Measurements from ENCODE around the gene SLC37A3.

Gene SLC37A3

DNA sequence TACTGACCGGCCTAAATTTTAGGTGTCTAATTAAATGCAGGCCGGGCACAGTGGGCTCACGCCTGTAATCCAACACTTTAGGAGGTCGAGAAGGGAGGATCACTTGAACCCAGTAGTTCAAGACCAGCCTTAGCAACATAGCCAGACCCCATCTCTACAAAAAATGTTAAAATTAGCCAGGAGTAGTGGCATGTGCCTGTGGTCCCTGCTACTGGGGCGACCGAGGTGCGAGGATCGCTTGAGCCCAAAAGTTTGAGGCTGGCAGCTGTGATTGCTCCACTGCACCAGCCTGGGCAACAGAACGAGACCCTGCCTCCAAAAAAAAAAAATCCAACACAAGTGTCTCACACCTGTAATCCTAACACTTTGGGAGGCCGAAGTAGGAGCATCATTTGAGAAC lies 491 bp upstream of the SLC37A3 start:
- no peak for DNase-seq

DNA sequence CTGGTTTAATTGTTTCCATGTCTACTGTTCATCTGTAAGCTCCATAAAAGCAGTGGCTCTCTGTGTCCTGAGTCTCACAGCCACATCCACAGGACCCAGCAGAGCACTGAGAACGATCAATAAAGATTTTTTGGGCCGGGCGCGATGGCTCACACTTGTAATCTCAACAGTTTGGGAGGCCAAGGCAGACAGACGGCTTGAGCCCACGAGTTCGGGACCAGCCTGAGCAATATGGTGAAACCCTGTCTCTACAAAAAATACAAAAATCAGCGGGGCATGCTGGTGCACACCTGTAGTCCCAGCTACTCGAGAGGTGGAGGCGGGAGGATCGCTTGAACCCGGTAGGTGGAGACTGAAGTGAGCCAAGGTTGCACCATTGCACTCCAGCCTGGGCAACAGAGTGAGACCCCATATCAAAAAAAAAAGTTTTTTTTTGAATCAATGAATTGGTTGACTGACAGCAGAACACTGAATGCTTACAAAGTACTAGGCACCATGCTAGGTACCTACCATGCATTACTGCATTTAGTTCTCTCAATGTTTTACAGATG lies 4.5 kb downstream of the SLC37A3 start:
- no peak for DNase-seq

DNA sequence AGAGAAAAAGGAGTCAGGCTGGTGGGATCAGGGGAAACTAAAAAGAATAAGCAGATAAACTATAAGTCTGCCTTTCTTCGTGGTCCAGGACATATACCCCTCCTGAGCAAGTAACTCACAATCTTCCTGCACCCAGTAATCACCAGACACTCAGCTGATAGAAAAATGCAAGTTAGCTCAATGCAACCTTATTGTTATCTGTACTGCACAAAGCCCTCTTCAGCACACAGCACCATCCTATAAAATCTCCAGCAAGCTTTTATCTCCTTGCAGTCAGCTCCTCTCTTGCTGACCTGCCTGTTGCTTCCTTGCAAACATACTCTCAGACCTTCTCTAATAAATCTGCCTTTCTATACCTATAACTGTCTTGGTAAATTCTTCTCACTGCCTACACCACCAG lies 6.7 kb downstream of the SLC37A3 start:
- no peak for DNase-seq

DNA sequence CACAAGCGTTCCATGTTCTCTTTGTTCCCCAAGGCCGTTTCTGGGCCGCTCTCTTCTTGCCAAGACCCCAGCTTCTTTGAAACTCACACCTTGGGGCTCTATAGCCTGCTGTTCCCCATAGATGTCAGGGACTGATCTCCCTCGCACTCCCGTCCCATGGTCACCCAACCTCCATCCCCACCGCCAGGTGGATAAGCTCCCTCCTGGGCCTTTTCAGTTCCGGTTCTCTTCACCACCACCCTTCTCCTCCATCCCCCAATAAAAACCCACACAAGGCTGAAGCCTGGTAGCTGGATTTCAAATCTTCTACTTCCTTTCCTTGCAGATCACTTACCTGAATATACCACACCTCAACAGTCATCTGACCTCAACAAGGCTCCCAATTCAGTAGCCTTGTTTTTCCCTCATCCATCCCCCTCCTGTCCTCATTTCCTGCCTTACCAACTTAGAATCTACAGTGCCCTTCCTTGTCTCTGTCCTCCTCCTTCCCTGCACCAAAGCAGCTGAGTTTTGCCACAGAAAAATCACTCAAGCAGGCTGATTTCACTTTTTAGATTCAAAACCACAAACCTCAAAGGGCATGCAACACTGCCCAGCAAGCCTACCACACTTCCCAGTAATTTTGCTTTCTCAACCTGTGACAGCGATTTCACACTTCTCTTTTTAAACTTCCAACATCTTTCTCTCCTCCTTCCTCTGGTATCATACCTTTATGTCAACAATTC lies 7.7 kb downstream of the SLC37A3 start:
- no peak for DNase-seq

GRCh38 chr7:140390034-140390433 lies 8.3 kb downstream of the SLC37A3 start:
- no peak for DNase-seq

DNA sequence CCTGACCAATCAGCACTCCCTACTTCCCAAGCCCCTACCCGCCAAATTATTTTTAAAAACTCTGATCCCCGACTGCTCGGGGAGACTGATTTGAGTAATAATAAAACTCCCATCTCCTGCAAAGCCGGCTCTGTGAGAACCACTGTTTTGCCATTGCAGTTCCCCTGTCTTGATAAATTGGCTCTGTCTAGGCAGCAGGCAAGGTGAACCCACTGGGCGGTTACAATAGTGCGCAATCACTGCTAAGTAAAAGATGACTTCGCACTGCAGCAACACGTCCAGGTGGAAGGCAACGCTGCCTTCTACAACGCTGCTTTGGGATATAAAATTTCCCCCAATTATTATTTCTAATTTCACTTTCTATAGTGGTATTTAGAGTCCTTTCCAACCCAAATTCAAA lies 8.9 kb downstream of the SLC37A3 start:
- DNase-seq = no peak

- DNase-seq = no peak
These were observed 13.3 kb downstream of the SLC37A3 start for GRCh38 chr7:140384894-140385545.

- no peak for DNase-seq
These were observed 14.2 kb downstream of the SLC37A3 start for GRCh38 chr7:140383954-140384713.

GRCh38 chr7:140375892-140376730 lies 22.2 kb downstream of the SLC37A3 start:
- no peak for DNase-seq

DNA sequence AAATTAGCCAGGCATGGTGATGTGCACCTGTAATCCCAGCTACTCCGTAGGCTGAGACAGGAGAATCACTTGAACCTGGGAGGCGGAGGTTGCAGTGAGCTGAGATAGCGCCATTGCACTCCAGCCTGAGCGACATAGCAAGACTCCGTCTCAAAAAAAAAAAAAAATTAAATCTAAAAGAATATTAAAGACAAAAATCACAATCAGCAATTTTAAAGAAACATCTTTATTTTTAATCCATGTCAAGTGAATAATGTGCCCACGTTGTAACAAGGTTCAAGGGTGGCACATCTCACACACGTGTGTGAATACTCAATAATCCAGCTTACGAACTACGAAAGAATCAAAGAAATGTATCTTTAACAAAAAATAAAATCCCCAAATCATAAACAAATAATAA lies 23.0 kb downstream of the SLC37A3 start:
- DNase-seq = no peak

DNA sequence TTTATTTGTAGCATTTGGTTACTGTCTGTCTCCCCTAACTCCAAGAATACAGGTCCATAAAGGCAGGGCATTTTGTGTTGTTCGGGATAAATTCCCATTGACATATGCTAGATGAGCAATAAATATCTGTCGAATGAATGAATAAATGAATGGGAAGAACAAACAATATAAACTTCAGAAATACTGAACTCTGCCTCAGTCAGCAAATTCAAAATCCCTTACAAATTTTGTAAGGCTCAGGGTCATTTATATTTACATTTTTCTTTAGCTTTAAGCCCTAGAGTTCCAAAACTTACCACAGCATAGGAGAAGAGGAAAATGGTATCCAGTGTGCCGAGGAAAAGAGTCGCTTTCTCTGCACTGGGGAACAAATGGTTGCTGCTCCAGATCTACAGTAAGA lies 29.0 kb downstream of the SLC37A3 start:
- DNase-seq = no peak

DNA sequence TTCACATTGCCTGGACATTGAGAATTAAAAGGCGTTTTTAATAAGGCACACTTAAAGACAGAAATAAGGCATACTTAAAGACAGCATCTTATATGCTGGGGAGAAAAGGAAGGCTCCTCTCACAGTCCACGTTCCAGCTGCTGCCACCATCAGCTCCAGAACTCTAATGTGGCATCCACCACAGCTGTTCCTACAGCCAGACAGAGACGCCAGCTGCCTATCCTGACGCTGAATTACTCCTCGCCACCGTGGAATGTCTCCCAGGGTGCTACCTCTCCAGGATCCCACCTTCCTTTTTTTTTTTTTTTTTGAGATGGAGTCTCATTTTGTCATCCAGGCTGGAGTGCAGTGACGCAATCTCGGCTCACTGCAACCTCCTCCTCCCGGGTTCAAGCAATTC lies 30.8 kb downstream of the SLC37A3 start:
- DNase-seq = no peak

GRCh38 chr7:140364819-140365218 lies 33.5 kb downstream of the SLC37A3 start:
- no peak for DNase-seq

DNA sequence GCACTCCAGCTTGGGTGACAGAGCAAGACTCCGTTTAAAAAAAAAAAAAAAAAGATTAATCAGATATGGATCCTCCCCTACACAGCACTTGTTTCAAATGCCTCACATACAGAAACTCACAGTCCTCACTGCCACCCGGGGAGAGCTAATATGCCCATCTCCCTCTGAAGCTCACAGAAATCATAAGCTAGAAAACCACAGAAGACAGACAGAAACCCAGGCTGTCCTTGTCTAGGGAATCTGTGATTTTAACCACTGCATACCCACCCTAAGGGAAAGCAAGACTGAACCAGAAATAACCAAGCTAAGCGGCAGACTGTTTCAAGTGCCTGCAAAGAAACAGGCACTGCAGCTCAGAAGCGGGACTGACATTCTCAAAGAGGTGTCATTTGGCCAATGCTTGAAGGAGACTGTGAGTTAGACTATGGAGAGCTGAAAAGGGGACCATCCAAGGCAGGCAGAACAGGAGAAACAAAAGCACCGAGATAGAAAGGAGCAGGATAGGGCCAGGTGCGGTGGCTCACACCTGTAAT lies 37.6 kb downstream of the SLC37A3 start:
- DNase-seq = no peak

- DNase-seq = no peak
These were observed 39.8 kb downstream of the SLC37A3 start for GRCh38 chr7:140358412-140359051.

- DNase-seq = no peak
These were observed 40.3 kb downstream of the SLC37A3 start for GRCh38 chr7:140358024-140358411.

GRCh38 chr7:140350056-140350455 lies 48.3 kb downstream of the SLC37A3 start:
- DNase-seq = no peak

DNA sequence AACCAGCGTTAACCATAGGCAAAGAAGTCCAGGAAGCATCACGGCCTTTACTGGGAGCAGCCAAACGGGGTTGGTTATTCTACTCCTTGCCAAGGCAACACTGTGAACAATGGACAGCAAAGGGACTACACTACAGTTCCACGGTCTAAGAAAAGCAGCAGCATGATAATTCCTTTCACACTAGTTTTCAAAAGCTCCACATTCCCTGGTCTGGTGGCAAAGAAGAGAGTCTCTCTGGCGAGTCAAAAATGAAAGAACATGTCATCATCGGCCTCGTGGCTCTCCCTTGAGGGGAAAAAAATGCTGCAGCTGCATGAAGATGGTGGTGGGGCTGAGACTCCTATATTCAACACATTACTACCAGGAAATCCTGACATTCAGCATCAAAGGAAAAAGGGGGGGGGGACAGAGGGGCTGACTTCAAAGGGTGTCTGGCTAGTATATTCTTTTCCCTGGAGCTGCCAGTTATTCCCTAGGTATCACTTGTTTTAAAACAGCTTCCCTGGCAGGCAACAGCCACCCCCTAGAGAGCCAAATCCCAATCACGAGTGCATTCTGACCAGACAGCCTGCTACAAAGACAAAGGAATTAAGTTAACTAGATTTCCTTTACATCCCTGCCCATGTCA lies 49.1 kb downstream of the SLC37A3 start:
- no peak for DNase-seq

DNA sequence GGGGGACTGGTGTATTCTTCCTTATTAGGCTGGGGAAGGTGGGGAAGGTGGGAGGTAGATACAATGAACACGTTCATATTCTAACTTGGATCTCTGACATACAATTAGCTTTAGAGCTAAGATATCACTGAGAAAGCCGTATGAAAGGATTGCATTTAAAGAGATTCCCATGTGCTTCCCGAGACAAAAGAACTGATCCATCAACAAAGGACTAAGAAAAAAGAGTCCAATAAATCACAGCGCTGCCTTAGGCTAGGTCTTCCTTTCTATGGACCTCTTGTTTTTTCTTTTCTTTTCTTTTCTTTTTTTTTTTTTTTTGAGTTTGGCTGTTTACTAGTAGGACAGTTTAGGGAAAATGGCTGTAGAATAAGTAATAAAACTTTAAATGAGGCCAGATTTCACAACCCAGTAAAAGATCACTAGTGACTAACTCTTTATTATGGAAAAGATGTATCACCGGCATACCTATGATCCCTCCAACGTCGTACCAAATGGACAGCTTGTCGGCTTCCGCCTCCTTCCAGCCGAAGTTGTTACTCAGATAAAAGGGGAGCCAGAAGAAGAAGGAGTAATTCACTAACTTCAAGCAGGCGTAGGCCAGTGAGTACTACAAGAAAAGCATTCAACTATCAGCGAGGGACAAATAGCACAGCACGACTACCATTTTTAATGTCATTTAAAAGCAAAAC lies 50.0 kb downstream of the SLC37A3 start:
- DNase-seq = no peak

- no peak for DNase-seq
These were observed 51.1 kb downstream of the SLC37A3 start for GRCh38 chr7:140347218-140347617.

DNA sequence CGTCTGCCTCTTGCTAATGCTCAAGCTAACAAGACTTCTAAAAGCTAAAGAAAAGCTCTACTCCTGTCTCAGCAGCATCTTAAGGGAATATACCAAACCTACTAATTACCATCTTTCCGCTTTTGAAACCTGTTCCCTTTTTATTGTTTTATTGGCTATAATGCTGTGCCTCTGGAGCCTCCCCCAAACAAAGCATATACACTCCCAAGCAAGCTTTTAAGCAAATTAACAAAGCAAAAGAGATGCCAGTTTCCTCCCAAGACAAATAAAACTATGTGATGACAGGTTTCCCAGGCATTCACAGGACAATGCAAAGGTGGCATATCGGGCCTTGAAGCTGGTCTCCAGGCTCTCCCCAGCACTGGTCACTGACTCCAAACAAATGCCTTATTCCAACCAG lies 52.9 kb downstream of the SLC37A3 start:
- DNase-seq = no peak

All from NCI-H1930 (cell line).